HL-60 (cell line): ENCODE results near the gene KREMEN2.

Source experiments
- GABPA ChIP-seq: IDR thresholded peaks from 2 replicates; pipeline ENCODE4 v1.6.1; 2012; ENCODE audit warnings: low read depth
- POLR2AphosphoS5 ChIP-seq: IDR thresholded peaks from 2 replicates; pipeline ENCODE4 v1.6.1; 2012; ENCODE audit warnings: low read depth
- TF ChIP-seq, protein P1 (sequence below): IDR thresholded peaks from one replicate; pipeline ENCODE4 v1.5.1; 2011; ENCODE audit warnings: low read length, control low read depth, inconsistent platforms; ENCODE audit not compliant: insufficient read depth

DNA sequence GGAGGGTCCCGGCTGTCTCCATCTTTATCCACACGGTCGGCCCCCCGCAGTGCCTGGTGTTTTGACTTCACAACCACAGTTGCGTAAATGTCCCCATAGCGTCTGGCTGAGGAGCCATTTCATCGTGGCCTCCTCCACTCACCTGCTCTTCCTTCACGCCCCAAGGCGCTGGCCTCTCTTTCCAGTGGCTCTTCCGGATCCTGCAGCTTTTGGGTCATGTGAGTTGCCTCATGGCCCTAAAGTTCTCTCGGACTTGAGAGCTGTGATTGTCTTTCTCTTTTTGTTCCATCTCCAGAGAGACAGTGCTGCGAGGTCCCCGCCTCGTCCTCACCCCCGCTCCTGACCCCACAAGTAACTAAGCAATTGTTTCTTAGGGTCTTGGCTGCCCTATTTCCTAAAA lies 29.6 kb upstream of the KREMEN2 start:
- TF ChIP-seq, protein P1, sequence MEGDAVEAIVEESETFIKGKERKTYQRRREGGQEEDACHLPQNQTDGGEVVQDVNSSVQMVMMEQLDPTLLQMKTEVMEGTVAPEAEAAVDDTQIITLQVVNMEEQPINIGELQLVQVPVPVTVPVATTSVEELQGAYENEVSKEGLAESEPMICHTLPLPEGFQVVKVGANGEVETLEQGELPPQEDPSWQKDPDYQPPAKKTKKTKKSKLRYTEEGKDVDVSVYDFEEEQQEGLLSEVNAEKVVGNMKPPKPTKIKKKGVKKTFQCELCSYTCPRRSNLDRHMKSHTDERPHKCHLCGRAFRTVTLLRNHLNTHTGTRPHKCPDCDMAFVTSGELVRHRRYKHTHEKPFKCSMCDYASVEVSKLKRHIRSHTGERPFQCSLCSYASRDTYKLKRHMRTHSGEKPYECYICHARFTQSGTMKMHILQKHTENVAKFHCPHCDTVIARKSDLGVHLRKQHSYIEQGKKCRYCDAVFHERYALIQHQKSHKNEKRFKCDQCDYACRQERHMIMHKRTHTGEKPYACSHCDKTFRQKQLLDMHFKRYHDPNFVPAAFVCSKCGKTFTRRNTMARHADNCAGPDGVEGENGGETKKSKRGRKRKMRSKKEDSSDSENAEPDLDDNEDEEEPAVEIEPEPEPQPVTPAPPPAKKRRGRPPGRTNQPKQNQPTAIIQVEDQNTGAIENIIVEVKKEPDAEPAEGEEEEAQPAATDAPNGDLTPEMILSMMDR, result no peak
- no peak for TF ChIP-seq POLR2AphosphoS5
- TF ChIP-seq GABPA, result no peak
